Endodermal cell (in vitro differentiated cells): ENCODE data around the gene DENND1A. TPM values are rescaled to one million over a fixed set of nuclear protein-coding genes. Genes with fewer than 3 reads are reported as not detected.

ENCODE experiments used
- DNase-seq: peaks from one replicate; pipeline ENCODE4 v3.0.0-alpha.2; 2017
- H3K27ac ChIP-seq: 2 replicates; pipeline ENCODE4 v1.5.1; 2013; ENCODE audit warnings: mild to moderate bottlenecking, low read depth, low read length, moderate library complexity
- H3K27me3 ChIP-seq: 2 replicates; pipeline ENCODE4 v1.6.1; 2013; ENCODE audit warnings: mild to moderate bottlenecking, low read length, moderate library complexity; ENCODE audit not compliant: insufficient read depth, control insufficient read depth, poor library complexity, severe bottlenecking
- H3K36me3 ChIP-seq: 2 replicates; pipeline ENCODE4 v1.7.0; 2013; ENCODE audit warnings: mild to moderate bottlenecking, low read length, moderate library complexity; ENCODE audit not compliant: control insufficient read depth, insufficient read depth
- H3K4me1 ChIP-seq: one replicate; pipeline ENCODE4 v1.7.0; 2013; ENCODE audit warnings: low read length; ENCODE audit not compliant: control insufficient read depth, insufficient read depth
- H3K4me3 ChIP-seq: 2 replicates; pipeline ENCODE4 v1.5.1; 2013; ENCODE audit warnings: mild to moderate bottlenecking, low read length, moderate library complexity
- H3K9ac ChIP-seq: 2 replicates; pipeline ENCODE4 v1.6.1; 2013; ENCODE audit warnings: mild to moderate bottlenecking, low read length, moderate library complexity; ENCODE audit not compliant: poor library complexity, severe bottlenecking; ENCODE audit errors: extremely low read depth
- H3K9me3 ChIP-seq: 2 replicates; pipeline ENCODE4 v1.6.1; 2013; ENCODE audit warnings: mild to moderate bottlenecking, low read length, moderate library complexity; ENCODE audit not compliant: control insufficient read depth
- H3K27ac Mint-ChIP-seq: 2 replicates; pipeline ENCODE4 v1.8.0; 2020; ENCODE audit warnings: mixed read lengths
- H3K27me3 Mint-ChIP-seq: 2 replicates; pipeline ENCODE4 v1.8.0; 2021; ENCODE audit warnings: mild to moderate bottlenecking, mixed read lengths; ENCODE audit not compliant: insufficient read depth
- H3K36me3 Mint-ChIP-seq: 2 replicates; pipeline ENCODE4 v1.8.0; 2020; ENCODE audit warnings: low read depth, mixed read lengths
- H3K4me1 Mint-ChIP-seq: 2 replicates; pipeline ENCODE4 v1.8.0; 2020; ENCODE audit warnings: mixed read lengths
- H3K4me3 Mint-ChIP-seq: 2 replicates; pipeline ENCODE4 v1.8.0; 2020; ENCODE audit warnings: mild to moderate bottlenecking, moderate library complexity, mixed read lengths
- H3K9me3 Mint-ChIP-seq: 2 replicates; pipeline ENCODE4 v1.8.0; 2020; ENCODE audit warnings: mild to moderate bottlenecking, mixed read lengths
- WGBS, 2 experiments: methylation state at CpG; one replicate each; pipeline versions ENCODE4 v1.1.5 to v1.1.7; 2013; ENCODE audit warnings: missing lambda C conversion rate in 2 of 2, mixed read lengths in 1 of 2; ENCODE audit not compliant: insufficient coverage in 1 of 2, insufficient read length in 1 of 2; 5-methylcytosine and 5-hydroxymethylcytosine counted together
- total RNA-seq, 2 donors: library from RNA; stranded (reverse); fragmentation: NEBNext Ultra II Directional in 1 of 2; extraction: Animal tissue kit (Norgen Biotek cat#: 25700) in 1 of 2; gene quantifications; 2 replicates in 1 of 2; 3 replicates in 1 of 2; pipeline ENCODE4 v1.2.1, GENCODE V29; 2021
- TF ChIP-seq, protein P1 (sequence below): fragments of 200-600 bp; sonication (generic); conservative IDR thresholded peaks from 2 replicates; pipeline ENCODE4 v1.5.0; 2021; ENCODE audit warnings: antibody characterized with exemption, mild to moderate bottlenecking

The DENND1A gene
- total RNA-seq, 2 donors from 2014 or later: 29.5 to 38.4 TPM

DNA sequence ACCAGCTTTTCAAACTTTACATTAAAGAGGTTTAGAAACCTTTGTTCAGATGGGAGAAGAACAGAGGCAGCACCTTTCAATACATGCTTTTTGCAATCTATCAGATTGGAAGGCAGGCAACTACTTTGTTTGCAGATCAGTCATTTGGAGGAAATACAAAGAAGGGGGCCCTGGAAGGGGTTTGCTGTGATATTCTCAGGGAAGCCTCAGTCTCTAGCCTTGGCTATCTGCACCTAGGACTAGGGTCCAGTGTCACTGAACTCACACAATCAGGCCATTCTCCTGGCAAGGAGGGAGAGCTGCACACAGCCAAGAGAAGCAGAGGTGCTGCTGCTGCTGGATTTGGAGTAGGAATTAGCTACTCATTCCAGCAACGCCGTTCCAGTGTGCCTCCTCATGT, 494.5 kb downstream of the DENND1A start:
- H3K9ac ChIP-seq: no peak overlapping the region
- no peak overlapping the region for H3K27ac Mint-ChIP-seq
- peak; percentile 33 for DNase-seq
- peaks cover 7% of the 10 kb centered on the region for H3K36me3 Mint-ChIP-seq
- 89 to 96% methylated on average over 2 of the region's 2 CpGs for WGBS, 2 experiments
- no peaks in the 10 kb centered on the region for H3K27me3 ChIP-seq
- H3K4me1 ChIP-seq: peaks cover 8% of the 10 kb centered on the region
- no peaks in the 10 kb centered on the region for H3K27me3 Mint-ChIP-seq
- H3K27ac ChIP-seq: no peak overlapping the region
- no peaks in the 10 kb centered on the region for H3K9me3 ChIP-seq
- TF ChIP-seq, protein P1, sequence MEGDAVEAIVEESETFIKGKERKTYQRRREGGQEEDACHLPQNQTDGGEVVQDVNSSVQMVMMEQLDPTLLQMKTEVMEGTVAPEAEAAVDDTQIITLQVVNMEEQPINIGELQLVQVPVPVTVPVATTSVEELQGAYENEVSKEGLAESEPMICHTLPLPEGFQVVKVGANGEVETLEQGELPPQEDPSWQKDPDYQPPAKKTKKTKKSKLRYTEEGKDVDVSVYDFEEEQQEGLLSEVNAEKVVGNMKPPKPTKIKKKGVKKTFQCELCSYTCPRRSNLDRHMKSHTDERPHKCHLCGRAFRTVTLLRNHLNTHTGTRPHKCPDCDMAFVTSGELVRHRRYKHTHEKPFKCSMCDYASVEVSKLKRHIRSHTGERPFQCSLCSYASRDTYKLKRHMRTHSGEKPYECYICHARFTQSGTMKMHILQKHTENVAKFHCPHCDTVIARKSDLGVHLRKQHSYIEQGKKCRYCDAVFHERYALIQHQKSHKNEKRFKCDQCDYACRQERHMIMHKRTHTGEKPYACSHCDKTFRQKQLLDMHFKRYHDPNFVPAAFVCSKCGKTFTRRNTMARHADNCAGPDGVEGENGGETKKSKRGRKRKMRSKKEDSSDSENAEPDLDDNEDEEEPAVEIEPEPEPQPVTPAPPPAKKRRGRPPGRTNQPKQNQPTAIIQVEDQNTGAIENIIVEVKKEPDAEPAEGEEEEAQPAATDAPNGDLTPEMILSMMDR: no peak
- no peak overlapping the region for H3K4me3 Mint-ChIP-seq
- no peak overlapping the region for H3K4me3 ChIP-seq
- no peaks in the 10 kb centered on the region for H3K9me3 Mint-ChIP-seq
- peaks cover 39% of the 10 kb centered on the region for H3K4me1 Mint-ChIP-seq
- H3K36me3 ChIP-seq: no peaks in the 10 kb centered on the region

DNA sequence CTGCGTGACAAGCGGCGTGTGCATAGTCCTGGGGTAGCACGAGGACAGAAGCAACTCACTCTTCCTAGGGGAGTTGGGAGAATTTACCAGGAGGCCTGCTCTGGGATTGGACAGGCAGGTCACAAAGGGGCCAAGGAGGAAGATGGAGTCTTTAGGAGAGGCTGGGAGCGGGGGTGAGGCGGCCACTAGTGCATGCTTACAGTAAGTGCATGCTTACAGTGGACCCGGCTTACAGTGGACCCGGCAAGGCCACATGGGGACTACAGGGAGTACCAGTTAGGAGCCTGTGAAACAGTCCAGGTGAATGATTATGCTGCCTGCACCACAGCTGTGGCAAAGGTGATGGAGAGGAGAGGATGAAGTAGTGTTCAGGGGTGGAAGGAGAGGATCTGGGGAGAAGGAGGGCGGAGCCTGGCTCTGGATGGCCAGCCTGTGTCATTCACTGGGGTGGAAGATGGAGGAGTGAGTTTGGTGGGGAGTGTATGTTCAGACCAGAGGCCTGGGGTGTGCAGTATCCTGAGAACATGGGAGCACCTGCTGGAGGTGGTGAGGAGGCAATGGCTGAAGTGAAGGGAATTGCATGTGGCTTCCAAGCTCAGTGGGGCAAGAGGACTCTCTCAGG, 495.2 kb downstream of the DENND1A start:
- WGBS, 2 experiments: 78 to 81% methylated on average over 9 of the region's 9 CpGs
- H3K4me3 ChIP-seq: no peak overlapping the region
- H3K9me3 Mint-ChIP-seq: no peaks in the 10 kb centered on the region
- H3K4me3 Mint-ChIP-seq: no peak overlapping the region
- no peaks in the 10 kb centered on the region for H3K9me3 ChIP-seq
- no peak overlapping the region for H3K27ac Mint-ChIP-seq
- no peak overlapping the region for H3K27ac ChIP-seq
- H3K27me3 Mint-ChIP-seq: no peaks in the 10 kb centered on the region
- H3K9ac ChIP-seq: no peak overlapping the region
- peaks cover 15% of the 10 kb centered on the region for H3K36me3 Mint-ChIP-seq
- H3K27me3 ChIP-seq: no peaks in the 10 kb centered on the region
- H3K36me3 ChIP-seq: no peaks in the 10 kb centered on the region
- peak; percentile 88 for DNase-seq
- H3K4me1 Mint-ChIP-seq: peaks cover 39% of the 10 kb centered on the region
- peaks cover 8% of the 10 kb centered on the region for H3K4me1 ChIP-seq
- TF ChIP-seq, protein P1: peak; percentile 74

DNA sequence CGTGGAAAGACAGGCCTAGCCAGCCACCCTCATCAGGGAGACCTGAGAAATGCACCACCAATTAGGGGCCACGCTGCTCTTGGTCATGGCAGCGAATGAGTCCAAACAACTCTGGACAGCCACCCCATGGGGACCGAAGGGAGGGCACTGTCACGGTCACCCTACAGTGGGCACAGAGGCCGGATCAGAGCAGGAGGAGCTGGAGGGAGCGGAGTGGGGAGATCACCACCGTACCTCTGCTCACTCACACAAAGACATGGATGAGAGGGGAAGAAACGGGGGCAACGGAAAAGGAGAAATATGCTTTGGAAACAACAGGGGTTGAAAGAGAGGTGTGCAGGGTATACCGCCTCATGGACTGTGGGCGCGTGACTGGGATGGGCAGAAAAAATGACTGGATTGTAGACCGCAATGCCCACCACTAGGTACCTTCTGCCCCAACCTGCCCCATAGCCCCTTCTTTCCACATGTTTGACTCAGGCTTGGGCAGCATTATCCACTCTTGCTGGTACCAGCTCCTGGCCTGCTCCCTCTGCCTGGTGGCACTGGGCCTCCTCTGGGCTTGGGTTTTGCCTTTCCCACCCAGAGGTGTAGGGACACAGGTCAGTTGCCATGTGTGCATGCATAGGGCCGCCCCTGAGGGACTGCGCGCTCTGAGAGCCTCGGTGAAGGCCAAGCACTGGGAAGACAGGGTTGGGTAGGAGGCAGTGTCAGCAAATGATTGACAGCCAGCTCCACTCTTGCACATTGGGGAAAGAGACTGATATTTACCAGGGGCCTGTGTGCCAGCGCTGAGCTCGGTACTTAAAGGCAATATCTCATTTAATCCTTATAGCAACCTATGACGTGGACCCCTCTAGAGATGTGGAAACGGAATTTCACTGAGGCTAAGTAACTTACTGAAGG, 497.3 kb downstream of the DENND1A start:
- Mint-ChIP-seq H3K9me3 (peaks cover 6% of the 10 kb centered on the region), H3K27ac (no peak overlapping the region), H3K4me1 (peaks cover 24% of the 10 kb centered on the region), H3K36me3 (peaks cover 26% of the 10 kb centered on the region), H3K27me3 (no peaks in the 10 kb centered on the region), H3K4me3 (no peak overlapping the region)
- Histone ChIP-seq H3K4me3 (no peak overlapping the region), H3K27ac (no peak overlapping the region), H3K27me3 (no peaks in the 10 kb centered on the region), H3K9ac (no peak overlapping the region), H3K4me1 (peaks cover 4% of the 10 kb centered on the region), H3K36me3 (no peaks in the 10 kb centered on the region), H3K9me3 (peaks cover 6% of the 10 kb centered on the region)
- DNase-seq: no peak
- WGBS, 2 experiments: 92 to 97% methylated on average over 17 to 22 of the region's 22 CpGs
- TF ChIP-seq, protein P1: no peak
